GM18909 (cell line): ENCODE measurements around the gene ZDHHC1.
"Not testable (repeated sequence)": the region's sequence is repeated elsewhere in the genome, so short reads cannot be mapped to it uniquely, and the experiment has no call there.

ENCODE experiments used
- ATAC-seq: cut with Tn5 transposase; IDR thresholded peaks from one replicate; pipeline ENCODE4 v1.9.1; 2021; ENCODE audit warnings: mild to moderate bottlenecking; ENCODE audit not compliant: unreplicated experiment, poor library complexity

The ZDHHC1 gene

DNA sequence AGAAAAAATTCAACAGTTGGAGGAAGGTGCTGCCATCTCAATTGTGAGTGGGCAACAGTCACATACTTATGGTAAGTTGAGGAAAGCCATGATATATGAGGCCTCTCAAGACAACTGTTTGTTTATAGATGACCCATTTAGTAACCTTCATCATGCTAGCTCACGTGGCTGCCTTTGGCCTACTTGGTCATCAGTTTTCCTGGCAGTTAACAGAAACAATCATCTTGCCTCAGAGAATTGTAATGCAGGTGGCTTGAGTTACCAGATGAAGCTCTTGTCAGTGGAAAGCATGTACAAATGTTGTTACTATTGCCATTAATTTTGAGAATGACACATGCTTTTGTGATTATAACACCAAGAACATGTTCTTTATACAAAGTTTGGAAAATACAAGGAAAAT lies 37.6 kb downstream of the ZDHHC1 start:
- ATAC-seq: no peak

DNA sequence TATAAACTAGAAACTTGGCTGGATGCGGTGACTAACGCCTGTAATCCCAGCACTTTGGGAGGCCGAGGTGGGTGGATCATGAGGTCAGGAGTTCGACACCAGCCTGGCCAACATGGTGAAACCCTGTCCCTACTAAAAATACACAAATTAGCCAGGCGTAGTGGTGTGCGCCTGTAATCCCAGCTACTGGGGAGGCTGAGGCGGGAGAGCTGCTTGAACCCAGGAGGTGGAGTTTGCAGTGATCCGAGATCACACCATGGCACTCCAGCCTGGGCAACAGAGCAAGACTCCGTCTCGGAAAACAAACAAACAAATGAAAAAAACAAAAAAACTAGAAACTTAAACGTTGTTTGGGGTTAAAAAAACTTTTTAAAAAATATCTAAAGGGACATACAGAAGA lies 40.3 kb downstream of the ZDHHC1 start:
- not testable (repeated sequence) for ATAC-seq

DNA sequence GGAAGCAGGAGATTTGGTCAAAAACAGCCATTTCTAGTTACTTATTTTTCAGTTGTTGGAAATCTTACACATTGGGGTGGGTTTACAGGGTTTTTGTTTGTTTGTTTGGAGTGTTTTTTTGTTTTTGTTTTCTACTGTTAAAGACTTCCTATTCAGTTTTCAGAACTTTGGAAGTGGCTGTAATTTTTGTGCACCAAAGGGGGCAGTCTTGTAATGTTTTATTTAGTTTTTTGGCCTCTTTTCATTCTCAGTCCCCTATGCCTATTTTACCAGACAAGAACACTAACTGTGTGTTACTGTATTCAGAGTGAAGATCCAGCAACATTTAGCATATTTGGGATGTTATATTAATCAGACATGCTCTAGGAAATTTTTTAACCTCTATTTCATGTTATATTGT lies 43.6 kb downstream of the ZDHHC1 start:
- no peak for ATAC-seq

DNA sequence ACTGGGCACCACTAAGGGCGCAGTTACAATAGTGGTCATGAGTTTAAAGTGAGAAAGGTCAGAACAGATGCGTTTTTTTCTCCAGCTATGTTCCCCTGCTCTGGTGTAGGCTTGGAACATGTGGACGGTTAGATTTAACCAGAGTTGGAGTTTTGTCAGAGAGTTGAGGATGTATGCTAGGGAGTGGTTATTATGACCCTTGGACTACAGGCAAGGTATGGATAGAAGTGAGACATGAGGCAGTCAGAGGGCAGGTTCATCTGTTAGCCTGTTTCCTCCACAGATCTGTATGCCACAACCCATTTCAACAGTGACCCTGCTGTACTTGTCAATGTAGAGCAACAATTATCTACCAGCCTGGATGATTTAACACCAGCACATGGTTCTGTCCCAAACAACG lies 45.6 kb downstream of the ZDHHC1 start:
- no peak for ATAC-seq

DNA sequence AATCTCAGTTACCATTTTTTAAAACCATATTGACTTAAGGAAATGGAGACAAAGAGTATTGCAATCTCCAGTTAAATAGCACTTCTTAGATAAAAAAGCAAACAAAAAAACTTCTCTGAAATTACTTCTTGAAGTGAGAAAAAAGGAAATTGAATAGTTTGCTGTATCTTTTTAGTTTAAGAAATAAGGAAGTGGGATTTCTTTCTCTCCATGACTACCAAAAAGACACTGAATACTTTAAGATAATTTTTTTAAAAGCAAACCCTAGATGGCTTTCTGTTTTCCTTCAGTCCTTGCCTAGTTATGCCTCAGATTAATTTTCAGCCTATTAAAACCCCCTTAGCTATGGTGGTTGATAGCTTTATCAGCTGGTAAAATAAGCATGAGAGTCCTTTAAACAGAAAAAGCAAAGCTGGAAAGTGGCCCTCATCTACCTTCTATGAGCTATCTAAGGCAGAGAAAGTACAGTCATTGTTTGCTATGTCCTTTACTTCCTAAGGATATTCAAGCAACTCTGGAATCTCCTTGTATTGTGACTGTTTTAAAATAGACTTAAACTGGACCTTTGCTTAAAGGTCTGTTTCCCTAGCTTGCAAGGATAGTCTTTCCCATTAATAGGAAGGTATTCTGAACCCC lies 51.6 kb downstream of the ZDHHC1 start:
- ATAC-seq: no peak

DNA sequence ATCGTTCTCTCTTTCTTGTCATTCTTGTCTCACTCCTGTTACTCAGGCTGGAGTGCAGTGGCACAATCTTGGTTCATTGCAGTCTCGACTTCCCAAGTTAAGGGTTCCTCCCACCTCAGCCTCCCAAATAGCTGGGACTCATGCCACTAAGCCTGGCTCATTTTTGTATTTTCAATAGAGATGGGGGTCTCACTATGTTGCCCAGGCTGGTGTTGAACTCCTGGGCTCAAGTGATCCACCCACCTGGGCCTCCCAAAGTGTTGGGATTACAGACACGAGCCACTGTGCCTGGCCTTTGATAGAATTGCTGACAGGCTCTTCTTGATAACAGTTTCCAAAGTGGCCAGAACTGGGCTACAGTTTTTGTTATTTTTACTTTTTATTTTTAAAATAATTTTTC lies 55.2 kb downstream of the ZDHHC1 start:
- ATAC-seq: no peak

DNA sequence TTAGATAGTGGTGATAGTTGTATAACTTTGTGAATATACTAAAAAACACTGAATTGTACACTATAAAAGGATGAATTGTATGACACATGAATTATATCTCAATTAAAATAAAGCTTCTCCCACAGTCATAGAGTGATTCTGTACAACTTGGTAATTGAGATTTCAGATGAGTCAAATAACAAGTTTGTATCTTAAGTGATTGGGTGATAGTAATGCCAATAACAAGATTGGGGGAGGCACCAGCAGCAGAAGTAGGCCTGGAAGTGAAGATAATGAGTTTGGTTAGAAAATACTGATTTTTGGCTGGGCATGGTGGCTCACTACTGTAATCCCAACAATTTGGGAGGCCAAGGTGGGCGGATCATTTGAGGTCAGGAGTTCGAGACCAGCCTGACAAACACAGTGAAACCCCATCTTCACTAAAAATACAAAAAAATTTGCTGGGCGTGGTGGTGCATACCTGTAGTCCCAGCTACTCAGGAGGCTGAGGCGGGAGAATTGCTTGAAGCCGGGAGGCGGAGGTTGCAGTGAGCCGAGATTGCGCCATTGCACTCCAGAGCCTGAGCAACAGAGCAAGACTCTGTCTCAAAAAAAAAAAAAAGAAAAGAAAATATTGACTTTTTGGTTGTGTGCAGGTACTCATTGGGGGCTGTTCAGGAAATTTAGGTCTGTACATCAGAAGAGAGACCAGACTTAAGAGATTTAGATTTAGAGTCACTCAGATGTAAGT lies 56.6 kb downstream of the ZDHHC1 start:
- ATAC-seq: not testable (repeated sequence)

DNA sequence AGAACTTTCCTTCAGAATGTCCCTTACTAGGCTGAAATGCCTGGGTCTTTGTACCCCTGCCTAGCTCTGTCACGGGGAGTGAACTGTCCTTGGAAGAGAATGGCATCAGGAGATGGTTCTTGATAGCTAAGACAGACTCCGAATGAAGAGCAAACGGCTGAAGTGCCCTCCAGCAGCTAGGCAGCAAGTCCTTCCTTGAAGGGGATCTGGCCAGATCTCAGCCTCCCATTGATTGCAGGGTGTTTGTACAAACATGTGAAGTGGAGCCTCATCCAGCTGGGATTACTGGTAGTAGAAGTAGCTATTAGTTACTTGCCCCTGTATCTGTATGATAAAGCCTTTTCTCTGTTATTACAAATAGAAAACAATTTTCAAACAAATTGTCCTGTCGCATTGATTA lies 58.7 kb downstream of the ZDHHC1 start:
- ATAC-seq: no peak

DNA sequence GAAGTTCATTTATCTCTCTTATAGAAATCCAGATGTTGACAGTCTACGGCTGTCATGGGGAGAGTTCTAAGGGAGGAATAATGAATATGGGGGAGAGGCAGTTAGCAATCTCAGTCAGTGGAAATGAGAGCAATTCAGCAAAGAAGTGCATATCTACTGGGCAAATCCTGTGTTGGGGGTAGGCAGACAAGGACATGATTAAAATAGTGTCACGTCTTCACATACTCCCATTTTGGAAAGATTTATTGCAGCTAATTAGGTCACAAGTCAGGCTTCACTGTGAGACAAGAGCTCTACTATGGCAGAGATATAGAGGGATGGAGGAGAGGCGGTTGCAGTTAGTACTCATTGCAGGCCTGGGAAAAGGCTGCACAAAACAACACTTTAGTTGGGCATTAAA lies 59.9 kb downstream of the ZDHHC1 start:
- ATAC-seq: no peak

DNA sequence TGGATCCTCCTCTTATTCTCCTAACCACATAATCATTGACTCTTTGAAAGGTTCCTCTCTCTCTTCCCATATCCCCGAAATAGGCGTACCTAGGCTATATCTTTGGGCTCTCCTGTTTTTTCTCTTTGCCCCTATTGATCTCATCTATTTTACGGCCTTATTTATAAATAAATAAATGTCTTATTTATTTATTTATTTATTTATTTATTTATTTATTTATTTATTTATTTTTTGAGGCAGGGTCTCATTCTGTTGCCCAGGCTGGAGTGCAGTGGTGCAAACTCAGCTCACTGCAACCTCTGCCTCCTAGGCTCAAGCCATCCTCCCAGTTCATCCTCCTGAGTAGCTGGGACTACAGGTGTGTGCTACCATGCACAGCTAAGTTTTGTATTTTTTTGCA lies 63.8 kb downstream of the ZDHHC1 start:
- not testable (repeated sequence) for ATAC-seq

DNA sequence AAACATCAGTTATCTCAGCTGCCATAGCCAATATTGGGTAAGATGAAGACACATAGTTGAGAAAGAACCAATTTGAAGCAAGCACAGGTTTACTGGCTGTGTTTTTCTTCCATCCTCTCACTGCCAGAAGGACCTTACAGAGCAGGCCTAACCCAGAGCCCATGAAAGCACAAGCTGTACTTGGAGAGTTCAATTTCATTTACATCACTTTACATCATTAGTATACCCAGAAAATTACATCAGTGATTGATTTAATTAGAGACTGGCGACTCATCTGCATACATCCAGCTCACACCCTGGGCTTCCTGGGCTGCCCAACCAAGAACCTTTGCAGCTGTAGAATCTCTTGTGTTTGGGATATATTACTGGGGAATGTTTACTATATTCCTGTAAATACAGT lies 66.0 kb downstream of the ZDHHC1 start:
- ATAC-seq: no peak

DNA sequence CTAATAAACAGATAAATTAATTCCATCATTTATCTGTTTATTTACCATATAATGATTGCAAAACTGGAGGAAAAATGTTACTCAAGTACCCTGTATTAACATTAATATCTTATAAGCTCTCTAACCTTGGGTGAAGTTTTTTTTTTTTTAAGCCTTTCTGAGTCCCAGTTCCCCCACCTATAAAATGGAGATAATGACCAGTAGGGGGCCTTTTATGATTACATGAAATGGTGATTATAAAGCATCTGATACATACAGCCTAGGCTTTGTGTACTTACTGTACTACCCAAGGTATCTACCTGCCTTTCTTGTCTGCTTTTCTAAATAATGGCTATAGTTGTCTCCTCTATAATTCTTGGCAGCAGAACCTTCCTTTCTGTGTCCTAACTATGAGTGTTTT lies 67.1 kb downstream of the ZDHHC1 start:
- no peak for ATAC-seq

DNA sequence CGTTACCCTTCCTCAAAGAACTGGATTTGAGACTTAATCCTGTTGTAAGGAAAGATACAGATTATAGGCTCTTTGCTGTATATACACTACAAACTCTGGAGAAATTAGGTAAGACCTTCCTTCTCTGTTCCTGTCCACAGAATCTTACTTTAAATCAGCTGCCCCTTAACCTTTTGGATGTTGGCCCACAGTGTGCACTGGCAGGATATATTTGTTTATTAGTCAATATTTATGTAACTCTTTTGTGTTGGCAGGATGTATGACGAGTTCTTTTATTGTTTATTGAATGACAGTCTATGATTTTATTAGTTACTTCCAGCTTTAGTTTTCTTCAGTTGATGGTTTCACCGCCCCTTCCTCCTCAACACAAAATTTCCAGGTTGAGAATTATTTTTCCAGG lies 69.9 kb downstream of the ZDHHC1 start:
- ATAC-seq: no peak

DNA sequence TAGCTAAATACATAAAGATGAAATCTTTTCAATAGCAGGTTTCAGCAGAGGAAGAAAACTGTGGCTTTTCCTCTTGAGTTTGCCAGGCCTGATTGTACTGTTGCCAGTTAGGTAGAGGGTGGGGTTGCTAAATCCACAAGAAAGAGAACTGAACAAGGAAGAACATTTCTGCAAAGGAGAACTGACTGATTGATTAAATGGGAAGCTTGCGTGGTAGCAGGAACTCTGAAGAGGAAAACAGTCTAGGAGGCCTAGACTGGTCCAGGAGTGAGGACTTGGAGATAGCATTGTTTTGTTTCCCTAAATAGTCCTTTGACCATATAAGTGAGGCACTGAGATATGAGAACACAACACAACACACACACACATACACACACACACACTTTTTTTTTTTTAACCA lies 70.9 kb downstream of the ZDHHC1 start:
- ATAC-seq: no peak
